GM19372 (cell line): ENCODE measurements around the gene AGBL1.
"Not testable (repeated sequence)": the region's sequence is repeated elsewhere in the genome, so short reads cannot be mapped to it uniquely, and the experiment has no call there.

Source experiments
- ATAC-seq: cut with Tn5 transposase; IDR thresholded peaks from one replicate; pipeline ENCODE4 v1.9.1; 2021; ENCODE audit warnings: mild to moderate bottlenecking, low read depth, moderate library complexity; ENCODE audit not compliant: unreplicated experiment

AGBL1 gene

DNA sequence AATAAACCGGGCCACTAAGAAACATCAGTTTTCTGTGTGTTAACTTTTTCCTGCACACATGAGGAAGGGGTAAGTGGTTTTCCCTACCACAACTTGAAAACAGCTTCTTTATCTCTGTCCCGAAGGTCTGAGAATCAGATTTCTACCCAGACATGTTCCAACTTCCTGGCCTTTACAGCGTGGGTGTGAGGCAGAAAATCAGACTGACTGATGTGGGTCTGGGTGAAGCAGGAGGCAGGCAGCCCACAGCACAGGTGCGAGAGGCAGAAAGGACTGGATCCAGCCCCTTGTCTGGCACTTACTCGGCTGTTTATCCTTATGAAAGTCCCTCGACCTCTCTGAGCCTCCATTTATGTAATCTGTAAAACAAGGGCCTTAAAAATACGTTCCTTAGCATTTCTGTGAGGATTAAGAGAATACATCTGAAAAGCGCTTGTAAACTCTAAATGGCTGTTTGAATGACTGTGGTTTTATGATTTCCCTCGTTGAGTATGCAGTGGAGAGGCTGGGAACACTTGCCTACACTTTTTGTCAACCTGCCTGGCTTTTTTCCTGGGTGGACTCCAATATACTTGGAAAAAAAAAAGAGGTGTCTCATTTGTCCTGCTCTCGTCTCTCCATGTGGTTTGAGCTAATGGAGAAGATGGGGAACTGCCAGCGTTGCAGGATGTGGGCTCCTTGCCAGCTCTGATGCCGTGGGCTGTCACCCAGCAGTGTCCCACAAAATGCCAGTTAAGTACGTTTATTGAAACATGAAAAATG is 3.1 kb downstream of the AGBL1 start:
- ATAC-seq: no peak

DNA sequence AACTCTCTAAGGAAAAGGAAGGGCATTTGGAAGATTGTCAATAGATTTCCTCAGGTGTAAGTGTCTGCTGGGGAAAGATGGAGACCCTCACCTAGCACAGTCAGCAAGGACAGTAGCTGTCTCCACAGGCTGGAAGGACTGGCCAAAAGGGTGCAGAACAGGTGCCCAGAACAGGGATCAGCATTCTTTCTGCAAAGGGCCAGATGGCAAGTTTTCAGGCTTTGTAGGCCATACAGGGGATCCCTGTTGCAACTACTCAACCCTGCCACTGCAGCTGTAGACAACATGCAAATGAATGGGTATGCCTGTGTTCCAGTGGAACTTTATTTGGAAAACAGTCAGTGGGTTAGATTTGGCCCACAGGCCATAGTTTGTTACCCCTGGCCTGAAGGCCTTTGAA is 8.1 kb downstream of the AGBL1 start:
- no peak for ATAC-seq

GRCh38 chr15:86089422-86089821 is 9.8 kb downstream of the AGBL1 start:
- ATAC-seq: no peak

- ATAC-seq: no peak
These were observed 22.1 kb downstream of the AGBL1 start for GRCh38 chr15:86101818-86102217.

DNA sequence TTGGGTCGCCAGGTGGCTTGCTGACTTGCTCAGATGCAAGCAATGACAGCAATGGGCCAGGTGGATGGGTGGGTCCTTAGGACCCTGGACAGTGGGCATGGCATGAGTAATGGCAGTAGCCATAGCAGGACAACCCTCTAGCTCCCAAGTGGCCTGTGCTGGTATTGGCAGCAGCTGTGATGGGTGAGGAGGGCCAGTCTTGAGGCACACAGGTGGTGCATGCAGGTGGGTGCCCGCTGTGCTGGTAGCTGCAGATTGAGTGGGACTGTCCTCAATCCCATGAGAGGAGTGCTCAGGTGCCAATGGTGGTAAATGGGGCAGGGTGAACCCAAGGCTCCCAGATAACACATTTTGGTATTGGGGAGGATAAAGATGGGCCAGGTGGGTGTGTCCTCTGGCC is 24.2 kb downstream of the AGBL1 start:
- ATAC-seq: no peak

- ATAC-seq: no peak
These were observed 26.6 kb downstream of the AGBL1 start for GRCh38 chr15:86106306-86106705.

GRCh38 chr15:86115145-86115801 is 35.6 kb downstream of the AGBL1 start:
- ATAC-seq: no peak

- no peak for ATAC-seq
These were observed 42.0 kb downstream of the AGBL1 start for GRCh38 chr15:86121568-86122225.

DNA sequence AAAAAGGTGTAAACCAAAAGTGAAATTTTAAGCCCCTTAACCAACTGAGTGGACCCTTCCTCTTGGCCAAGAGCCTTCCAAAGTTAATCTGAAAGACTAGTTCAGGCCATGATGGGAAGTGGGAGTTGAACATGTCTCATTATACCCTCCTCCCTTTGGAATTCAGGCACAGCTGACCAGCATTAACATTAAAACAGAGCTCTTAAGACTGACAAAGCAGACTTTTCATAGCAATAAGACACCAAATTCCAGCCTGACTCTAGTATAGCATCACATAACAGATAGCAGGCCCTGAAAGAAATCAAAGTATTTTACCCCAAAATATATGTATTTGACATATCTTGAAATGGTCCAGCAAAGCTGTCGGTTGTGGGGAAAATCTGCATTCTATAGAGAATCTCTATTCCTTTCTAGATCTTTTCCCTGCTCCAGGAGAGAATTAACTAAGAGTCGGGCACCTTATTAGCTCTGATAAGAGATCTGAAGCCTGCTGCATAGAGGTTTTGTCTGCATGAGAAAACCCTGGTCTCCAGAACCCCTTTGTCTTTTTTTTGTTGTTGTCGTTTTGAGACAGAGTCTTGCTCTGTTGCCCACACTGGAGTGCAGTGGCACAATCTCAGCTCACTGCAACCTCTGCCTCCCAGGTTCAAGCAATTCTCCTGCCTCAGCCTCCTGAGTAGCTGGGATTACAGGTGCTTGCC is 43.2 kb downstream of the AGBL1 start:
- not testable (repeated sequence) for ATAC-seq

DNA sequence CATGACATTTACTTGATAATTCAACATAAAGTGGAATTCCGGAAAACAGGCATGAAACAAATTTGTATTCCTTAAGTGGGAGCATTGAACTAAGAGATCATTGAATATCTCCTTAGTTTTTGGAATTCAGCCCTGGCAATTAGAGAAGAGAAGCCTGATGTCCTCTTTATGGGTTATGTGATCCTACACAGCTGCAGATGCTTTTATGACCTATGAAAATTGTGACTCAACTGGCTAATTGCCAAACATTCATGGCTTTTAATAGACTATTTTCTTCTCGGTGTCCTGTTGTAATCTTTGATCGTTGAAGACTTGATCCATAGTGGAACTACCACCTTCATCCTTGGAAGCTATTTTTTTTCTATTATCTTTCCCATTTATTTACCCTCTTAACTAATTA is 46.1 kb downstream of the AGBL1 start:
- ATAC-seq: no peak

DNA sequence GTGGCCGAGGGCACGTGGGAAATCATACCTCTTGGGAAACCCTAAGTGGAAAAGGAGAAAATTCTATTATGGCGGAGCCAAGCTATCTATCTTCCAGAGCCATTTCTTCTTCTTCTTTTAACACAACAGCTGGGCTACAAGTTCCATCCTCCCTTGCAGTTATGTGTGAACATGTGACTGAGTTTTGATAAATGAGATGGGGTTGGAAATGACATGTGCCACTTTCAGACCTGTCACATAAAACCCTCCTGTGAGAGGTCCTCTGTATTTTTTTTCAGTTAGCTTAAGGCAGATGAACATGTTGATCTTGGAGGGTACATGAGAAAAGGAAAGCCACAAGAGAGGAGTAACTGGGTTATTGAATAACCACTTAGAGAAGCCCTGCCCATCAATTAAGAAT is 47.9 kb downstream of the AGBL1 start:
- no peak for ATAC-seq

- ATAC-seq: no peak
These were observed 55.4 kb downstream of the AGBL1 start for GRCh38 chr15:86135041-86135440.

DNA sequence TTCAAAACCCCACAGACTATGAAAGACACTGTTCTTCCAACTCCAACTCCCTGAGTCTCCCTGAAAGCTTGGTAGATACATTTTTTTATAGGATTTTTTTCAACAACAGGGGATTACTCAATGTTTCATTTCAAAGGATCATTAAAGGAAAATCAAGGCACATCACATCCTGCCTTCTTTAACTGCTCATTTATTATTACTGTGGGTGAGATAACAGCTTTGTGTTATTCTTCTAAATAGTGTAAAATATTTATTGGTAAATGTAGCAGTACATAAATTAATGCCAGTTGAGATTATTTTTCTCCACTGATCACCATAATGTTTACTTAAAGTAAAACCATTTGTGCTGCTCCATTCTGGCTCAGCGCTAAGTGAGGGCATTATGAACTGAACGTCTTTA is 57.2 kb downstream of the AGBL1 start:
- no peak for ATAC-seq

DNA sequence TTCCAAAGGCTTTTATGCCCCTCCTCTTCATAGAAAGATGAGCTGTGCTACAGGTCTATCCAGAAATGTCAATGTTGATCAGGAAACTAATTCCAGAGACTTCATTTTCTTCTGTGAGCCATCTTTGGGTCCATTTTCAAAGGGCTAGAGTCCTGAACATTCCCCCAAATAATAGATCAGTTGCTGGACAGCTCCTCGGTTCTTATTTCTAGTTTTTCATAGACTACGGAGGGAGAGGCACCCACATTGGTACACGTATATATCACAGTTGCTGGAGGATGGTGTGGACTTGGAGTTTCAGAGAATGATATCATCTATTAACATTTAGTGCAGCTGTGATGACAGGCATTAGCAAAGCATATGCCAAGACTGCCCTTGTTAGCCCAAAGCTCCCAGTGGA is 59.1 kb downstream of the AGBL1 start:
- ATAC-seq: no peak

DNA sequence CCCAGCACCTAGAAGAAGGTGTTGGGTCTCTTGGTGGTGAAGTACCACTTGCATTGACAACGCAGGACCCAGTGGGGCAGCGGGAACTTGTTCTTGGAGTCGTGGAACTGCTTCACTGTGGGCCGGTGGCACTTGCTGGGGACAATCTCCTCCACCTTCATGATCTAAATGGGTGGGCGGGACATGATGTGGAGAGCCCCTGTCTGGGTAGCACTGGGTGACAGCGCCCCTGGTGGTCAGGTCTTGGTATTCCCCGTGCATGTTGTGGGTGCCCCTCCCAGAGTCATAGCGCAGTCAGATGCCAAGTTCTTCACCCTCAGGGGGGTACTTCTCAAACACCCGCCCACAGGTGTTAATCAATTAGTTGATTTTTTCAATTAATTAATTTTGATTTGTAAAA is 60.2 kb downstream of the AGBL1 start:
- no peak for ATAC-seq

DNA sequence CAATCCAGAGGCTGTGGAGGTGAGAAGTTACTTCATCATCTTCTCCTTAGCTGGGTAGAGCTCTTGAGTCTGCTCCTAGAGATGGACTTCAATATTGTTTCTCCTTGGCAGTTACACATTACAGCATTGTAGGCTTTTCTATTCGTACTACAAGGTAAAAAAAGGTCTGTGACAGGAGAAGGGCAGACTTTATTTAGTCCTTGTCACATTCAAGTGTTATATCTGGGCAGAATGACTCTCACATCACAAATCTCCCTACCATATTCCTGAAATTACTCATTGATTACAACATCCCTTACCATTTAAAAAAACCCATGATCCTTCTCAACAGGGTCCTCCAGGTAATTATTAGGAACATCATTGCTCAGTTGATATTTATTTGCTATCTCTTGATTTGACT is 75.0 kb downstream of the AGBL1 start:
- ATAC-seq: no peak

GRCh38 chr15:86155551-86155950 is 75.9 kb downstream of the AGBL1 start:
- ATAC-seq: no peak

DNA sequence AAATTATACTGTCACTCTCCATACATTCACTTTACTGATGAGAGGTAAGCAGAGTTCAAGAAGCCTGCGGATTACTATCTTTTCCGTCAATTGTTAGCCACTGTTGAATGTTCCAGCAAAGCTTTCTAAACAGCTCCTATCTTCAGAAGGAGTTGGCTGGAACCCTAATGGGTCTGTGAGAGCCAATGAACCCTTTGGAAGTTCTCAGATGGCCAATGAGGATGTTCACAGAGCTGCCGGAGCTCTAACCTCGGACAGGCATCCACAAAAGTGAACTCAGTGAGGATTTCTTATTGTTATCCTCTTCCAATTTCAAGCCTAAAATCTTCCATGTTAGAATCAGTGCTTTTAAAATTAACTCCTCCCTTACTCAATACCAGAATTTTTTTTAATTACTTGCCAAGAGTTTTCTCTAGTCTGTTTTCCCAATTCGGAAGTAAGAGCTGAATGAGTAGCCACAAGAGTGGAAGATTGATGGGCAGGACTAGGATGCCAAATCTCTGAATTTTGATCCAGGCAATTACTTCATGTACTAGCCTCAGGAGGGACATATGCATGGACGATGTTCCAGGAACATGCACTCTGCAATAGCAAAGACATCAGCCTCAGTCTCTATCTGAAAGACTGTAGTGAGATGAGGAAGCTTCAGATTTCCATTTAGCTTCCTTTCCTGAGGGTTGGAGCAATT is 78.1 kb downstream of the AGBL1 start:
- ATAC-seq: no peak

- no peak for ATAC-seq
These were observed 79.8 kb downstream of the AGBL1 start for GRCh38 chr15:86159468-86159867.

DNA sequence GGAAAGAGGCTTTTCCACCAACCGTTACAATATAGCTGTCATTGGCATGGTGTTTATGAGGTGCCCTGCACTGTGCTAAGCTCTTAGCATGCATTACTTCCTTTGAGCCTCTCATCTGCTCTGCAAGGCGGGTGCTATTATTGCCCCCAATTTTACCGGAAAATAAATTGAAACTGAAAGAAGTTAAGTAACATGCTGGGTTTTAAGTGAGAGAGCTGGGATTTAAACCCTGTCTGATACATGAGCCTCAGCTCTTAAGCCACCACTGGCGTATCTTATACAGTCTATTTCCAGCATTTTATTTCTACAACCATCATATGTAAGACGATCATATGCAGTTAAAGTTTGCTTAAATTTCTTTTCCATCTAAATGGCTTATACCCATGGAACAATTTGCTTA is 81.6 kb downstream of the AGBL1 start:
- no peak for ATAC-seq

- no peak for ATAC-seq
These were observed 82.5 kb downstream of the AGBL1 start for GRCh38 chr15:86162172-86162591.
